C4-2B (cell line): Measurements from ENCODE around the gene ADD1.

Experiments used
- H3K27ac ChIP-seq: fragments of 450-650 bp; 2 replicates; pipeline ENCODE4 v1.5.1; 2017
- CTCF ChIP-seq: fragments of 450-650 bp; conservative IDR thresholded peaks from 2 replicates; pipeline ENCODE4 v1.5.1; 2017; ENCODE audit warnings: mild to moderate bottlenecking
- ZFX ChIP-seq: fragments of 450-650 bp; IDR thresholded peaks from 2 replicates; pipeline ENCODE4 v1.6.1; 2017

Gene ADD1

GRCh38 chr4:2829933-2830451 lies 13.7 kb upstream of the ADD1 start:
- TF ChIP-seq ZFX (no peak), CTCF (no peak)
- H3K27ac ChIP-seq: no peak overlapping the region

DNA sequence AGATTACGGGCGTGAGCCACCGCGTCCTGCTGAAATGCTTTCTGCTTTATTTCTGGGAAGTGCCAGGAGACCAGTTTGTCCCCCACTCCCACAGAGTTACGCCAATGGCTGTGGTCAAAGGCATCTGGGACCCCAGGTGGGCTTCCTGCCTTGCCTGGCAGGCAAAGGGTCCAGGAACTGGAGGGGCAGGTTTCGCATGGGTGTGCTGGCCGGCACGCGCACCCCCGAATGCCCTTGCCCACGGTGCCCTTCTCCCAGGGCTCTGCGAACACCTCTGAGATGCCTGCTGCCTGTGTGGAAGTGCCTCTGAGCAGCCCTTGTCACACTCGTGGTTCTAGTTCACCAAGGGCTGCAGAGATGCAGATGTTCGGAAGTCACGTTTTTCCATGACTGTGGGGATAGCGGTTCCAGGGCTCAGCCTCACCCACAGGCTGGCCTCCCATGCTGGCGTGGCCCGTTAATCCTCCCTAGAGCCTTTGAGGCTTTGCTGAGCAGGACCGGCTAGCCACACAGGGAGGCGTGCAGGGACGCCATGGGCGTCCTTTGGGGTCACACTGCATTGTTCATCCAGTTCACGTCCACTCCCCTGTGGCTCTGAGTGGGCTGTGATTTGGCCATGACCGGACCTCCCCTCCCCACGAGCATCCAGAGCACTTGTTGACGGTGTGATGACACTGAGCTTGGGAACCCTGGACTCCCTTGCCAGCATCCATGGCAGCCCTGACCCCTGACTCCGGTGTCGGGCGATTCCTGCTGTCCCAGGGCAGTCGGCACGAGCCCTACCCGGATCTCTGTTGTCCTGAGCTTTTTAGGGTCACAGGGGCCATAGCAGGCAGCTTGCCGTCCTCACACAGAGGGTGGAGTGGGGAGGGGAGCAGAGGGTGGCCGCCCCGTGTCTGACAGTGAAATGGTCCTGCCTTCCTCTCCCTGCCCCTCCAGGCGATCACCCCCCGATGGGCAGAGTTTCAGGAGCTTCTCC lies 12.7 kb upstream of the ADD1 start:
- TF ChIP-seq ZFX (no peak), CTCF (no peak)
- H3K27ac ChIP-seq: no peak overlapping the region

GRCh38 chr4:2831611-2832308 lies 11.9 kb upstream of the ADD1 start:
- H3K27ac ChIP-seq: no peak overlapping the region
- TF ChIP-seq ZFX (no peak), CTCF (no peak)

DNA sequence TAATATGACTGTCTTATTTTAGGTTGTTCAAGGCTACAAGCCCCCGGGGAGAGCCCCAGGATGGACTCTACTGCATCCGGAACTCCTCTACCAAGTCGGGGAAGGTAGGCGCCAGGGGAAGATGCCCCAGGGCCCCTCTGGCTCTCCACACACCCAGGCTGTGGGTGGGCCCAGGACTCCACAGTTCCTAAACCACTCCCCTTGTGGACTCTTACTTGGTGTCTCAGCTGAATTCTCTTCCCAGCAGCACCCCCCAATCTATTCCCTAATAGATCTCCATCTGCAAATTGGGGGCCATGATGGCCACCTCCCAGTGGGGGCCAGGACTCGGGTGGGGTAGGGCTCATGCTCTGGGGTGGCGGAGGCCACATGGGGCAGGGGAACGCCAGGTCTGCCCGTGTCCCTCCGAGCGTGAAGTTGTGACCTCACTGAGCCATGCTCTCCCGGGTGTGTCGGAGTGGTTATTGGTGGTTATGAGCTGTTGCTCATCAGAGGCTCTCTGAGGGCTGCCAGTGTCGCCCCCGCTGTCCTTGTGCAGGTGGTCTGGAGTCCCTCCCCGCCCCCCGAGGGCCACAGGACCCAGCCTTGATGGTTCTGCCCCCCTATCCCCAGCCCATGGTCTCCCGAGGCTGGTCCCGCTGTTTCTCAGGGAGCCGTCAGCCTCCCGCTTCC lies 11.2 kb upstream of the ADD1 start:
- no peak overlapping the region for H3K27ac ChIP-seq

DNA sequence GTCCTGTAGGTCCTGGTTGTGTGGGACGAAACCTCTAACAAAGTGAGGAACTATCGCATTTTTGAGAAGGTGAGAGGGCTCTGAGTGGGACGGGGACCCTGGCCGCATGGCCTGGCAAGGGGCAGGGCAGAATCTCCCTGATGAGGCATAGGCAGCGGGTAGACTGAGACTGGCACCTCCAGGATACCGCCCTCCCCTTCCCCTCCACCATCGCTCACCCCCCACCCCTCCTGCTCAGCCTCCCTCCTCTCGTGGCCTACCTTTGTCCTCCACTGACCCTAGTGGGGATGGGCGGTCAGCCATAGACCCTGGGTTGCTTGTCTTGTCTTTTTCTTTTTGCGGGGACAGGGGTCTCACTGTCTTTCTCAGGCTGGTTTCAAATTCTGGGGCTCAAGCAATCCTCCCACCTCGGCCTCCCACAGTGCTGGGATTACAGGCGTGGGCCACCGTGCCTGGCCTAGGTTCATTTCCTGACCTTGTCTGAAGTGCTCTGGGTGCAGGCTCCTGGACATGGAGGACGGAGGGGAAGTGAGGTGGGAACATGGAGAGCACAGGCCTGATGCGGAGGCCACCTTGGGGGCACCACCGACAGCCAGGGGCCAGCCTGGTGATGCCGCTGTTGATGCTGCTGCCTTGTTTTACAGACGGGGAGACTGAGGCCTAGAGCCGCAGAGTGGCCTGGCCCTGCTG lies 10.5 kb upstream of the ADD1 start:
- no peak overlapping the region for H3K27ac ChIP-seq
- TF ChIP-seq ZFX (no peak), CTCF (no peak)

More for the DNA sequence above, 11.2 kb upstream of the ADD1 start:
- TF ChIP-seq CTCF (no peak), ZFX (no peak)

- no peak overlapping the region for H3K27ac ChIP-seq
- TF ChIP-seq CTCF (no peak), ZFX (no peak)
These were observed 10.0 kb upstream of the ADD1 start for GRCh38 chr4:2833671-2834000.
